Lower leg skin (tissue), 4 donors: Measurements from ENCODE around the gene VPREB3. TPM values are rescaled to one million over a fixed set of nuclear protein-coding genes. Genes with fewer than 3 reads are reported as not detected.

ENCODE experiments used
- DNase-seq, 2 donors: peaks; one replicate each; pipeline ENCODE4 v3.0.0-alpha.2; 2019; ENCODE audit warnings: low spot score in 2 of 2
- H3K4me3 ChIP-seq: fragments of 200-600 bp; sonication (generic); 2 replicates; pipeline ENCODE4 v1.5.1; 2017; ENCODE audit warnings: mild to moderate bottlenecking, low read depth; ENCODE audit not compliant: poor library complexity, severe bottlenecking
- POLR2A ChIP-seq, 2 donors: fragments of 450-650 bp; IDR thresholded peaks; one replicate each; pipeline ENCODE4 v1.6.1; 2016 to 2017; ENCODE audit warnings: antibody characterized with exemption in 2 of 2, mild to moderate bottlenecking in 1 of 2, moderate library complexity in 1 of 2
- WGBS, 2 donors: methylation state at CpG; one replicate each; pipeline ENCODE4 v1.1.5; 2018; 5-methylcytosine and 5-hydroxymethylcytosine counted together
- intact Hi-C: fragments of 100-400 bp; cut with DNase I; formaldehyde crosslinking; loops from one replicate; pipeline ENCODE4 v1.15.0; 2023; ENCODE audit warnings: low total_unique reads
- total RNA-seq, 4 donors: library from RNA; depleted of rRNA; stranded (reverse); fragments of >200 nt; gene quantifications; one replicate each; pipeline ENCODE4 v1.1.0, GENCODE V29; 2016
- TF ChIP-seq, protein P1 (sequence below), 3 donors: fragments of 450-650 bp; IDR thresholded peaks; one replicate each; pipeline ENCODE4 v1.5.1; 2016; ENCODE audit warnings: antibody characterized with exemption in 3 of 3, mild to moderate bottlenecking in 3 of 3, moderate library complexity in 2 of 3

VPREB3 gene
- total RNA-seq, 4 donors from 2014 or later: not detected

- TF ChIP-seq, protein P1, sequence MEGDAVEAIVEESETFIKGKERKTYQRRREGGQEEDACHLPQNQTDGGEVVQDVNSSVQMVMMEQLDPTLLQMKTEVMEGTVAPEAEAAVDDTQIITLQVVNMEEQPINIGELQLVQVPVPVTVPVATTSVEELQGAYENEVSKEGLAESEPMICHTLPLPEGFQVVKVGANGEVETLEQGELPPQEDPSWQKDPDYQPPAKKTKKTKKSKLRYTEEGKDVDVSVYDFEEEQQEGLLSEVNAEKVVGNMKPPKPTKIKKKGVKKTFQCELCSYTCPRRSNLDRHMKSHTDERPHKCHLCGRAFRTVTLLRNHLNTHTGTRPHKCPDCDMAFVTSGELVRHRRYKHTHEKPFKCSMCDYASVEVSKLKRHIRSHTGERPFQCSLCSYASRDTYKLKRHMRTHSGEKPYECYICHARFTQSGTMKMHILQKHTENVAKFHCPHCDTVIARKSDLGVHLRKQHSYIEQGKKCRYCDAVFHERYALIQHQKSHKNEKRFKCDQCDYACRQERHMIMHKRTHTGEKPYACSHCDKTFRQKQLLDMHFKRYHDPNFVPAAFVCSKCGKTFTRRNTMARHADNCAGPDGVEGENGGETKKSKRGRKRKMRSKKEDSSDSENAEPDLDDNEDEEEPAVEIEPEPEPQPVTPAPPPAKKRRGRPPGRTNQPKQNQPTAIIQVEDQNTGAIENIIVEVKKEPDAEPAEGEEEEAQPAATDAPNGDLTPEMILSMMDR (IDR thresholded peaks at IDR 0.05): no peak
- TF ChIP-seq POLR2A (IDR thresholded peaks at IDR 0.05): no peak
- 73% methylated on average over 15 of the region's 15 CpGs for WGBS, 2 donors
- no peak for DNase-seq
- intact Hi-C loops: no loop called here
- H3K4me3 ChIP-seq: no peak overlapping the region
Observed at GRCh38 chr22:23781065-23781464, 26.8 kb upstream of the VPREB3 start.

DNA sequence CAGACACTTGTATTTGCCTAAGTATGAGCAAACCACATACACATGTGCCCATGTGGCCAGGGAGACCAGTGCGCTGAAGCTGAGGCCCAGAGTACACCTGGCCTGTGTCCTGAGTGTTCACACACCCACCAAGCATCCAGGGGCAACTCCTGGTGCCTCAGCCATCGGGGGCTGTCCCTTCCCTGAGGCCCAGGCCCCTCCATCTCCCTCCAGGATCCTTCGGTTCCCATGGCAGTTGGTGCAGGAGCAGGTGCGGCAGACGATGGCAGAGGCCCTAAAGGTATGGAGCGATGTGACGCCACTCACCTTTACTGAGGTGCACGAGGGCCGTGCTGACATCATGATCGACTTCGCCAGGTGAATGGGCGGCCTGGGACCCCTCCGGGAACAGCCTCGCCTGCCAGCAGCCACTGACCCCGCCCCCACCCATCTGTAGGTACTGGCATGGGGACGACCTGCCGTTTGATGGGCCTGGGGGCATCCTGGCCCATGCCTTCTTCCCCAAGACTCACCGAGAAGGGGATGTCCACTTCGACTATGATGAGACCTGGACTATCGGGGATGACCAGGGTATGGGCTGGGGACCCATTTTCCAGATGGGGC, 26.0 kb upstream of the VPREB3 start:
- TF ChIP-seq, protein P1 (IDR thresholded peaks at IDR 0.05): no peak
- TF ChIP-seq POLR2A (IDR thresholded peaks at IDR 0.05): no peak
- DNase-seq: no peak
- intact Hi-C loops: no loop called here
- H3K4me3 ChIP-seq: no peak overlapping the region
- WGBS, 2 donors: 80 to 87% methylated on average over 20 of the region's 20 CpGs

GRCh38 chr22:23779731-23780130, 25.5 kb upstream of the VPREB3 start:
- 89 to 95% methylated on average over 5 of the region's 5 CpGs for whole genome bisulfite sequencing, 2 donors
- DNase-seq: no peak
- H3K4me3 ChIP-seq: no peak overlapping the region
- intact Hi-C loops: no loop called here
- TF ChIP-seq POLR2A (IDR thresholded peaks at IDR 0.05): no peak
- TF ChIP-seq, protein P1 (IDR thresholded peaks at IDR 0.05): no peak

DNA sequence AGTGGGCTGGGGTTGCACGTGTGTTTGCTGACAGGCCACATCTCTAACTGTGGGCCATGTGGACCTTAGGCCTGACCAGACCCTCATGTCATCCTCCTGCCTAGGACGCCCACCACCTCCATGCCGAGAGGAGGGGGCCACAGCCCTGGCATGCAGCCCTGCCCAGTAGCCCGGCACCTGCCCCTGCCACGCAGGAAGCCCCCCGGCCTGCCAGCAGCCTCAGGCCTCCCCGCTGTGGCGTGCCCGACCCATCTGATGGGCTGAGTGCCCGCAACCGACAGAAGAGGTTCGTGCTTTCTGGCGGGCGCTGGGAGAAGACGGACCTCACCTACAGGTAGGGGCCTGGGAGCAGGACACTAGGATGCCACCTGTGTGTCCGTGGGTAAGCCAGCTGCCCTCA, 24.9 kb upstream of the VPREB3 start:
- intact Hi-C loops: no loop called here
- TF ChIP-seq, protein P1 (IDR thresholded peaks at IDR 0.05): no peak
- no peak for TF ChIP-seq POLR2A (IDR thresholded peaks at IDR 0.05)
- no peak overlapping the region for H3K4me3 ChIP-seq
- DNase-seq: no peak
- WGBS, 2 donors: 75 to 95% methylated on average over 6 to 15 of the region's 16 CpGs

DNA sequence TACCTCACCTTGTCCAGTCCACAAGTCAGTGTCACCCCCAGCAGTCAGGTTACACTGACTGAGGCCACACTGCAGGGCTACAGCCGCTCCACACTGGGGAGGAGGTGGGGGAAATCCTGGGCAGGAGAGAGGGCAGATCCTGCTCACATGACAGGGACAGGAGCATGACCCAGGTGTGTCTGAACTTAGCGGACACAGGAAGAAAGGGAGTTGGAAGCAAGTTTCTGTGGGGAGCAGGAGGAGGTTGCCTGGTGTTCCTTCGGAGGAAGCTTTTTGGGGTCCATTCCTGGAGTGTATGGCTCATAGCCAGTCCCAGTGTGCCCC, 24.3 kb upstream of the VPREB3 start:
- no peak for DNase-seq
- no peak overlapping the region for H3K4me3 ChIP-seq
- intact Hi-C loops: no loop called here
- whole genome bisulfite sequencing, 2 donors: 65 to 78% methylated on average over 3 of the region's 3 CpGs
- no peak for TF ChIP-seq POLR2A (IDR thresholded peaks at IDR 0.05)
- TF ChIP-seq, protein P1 (IDR thresholded peaks at IDR 0.05): no peak
